GM18519 (cell line): ENCODE data around the gene DCUN1D2.
A peak's percentile ranks its signal among the peaks of the same experiment; 100 is the strongest.
"Not testable (repeated sequence)": the region's sequence is repeated elsewhere in the genome, so short reads cannot be mapped to it uniquely, and the experiment has no call there.

Experiments
- ATAC-seq: cut with Tn5 transposase; IDR thresholded peaks from one replicate; pipeline ENCODE4 v1.9.1; 2021; ENCODE audit warnings: mild to moderate bottlenecking, moderate library complexity; ENCODE audit not compliant: unreplicated experiment, low FRiP score

DCUN1D2 gene

GRCh38 chr13:113490496-113491417 is at the start of gene DCUN1D2:
Gene DCUN1D2 (minus strand): TSS chr13:113490711. CDS start chr13:113490669, 42 bp downstream.
- ATAC-seq: peak; percentile 68

GRCh38 chr13:113539822-113540221 is 49.3 kb upstream of the DCUN1D2 start:
- no peak for ATAC-seq

- no peak for ATAC-seq
These were observed 48.7 kb upstream of the DCUN1D2 start for GRCh38 chr13:113539176-113539575.

GRCh38 chr13:113538689-113539058 is 48.2 kb upstream of the DCUN1D2 start:
- no peak for ATAC-seq

GRCh38 chr13:113537909-113538688 is 47.6 kb upstream of the DCUN1D2 start:
- ATAC-seq: no peak

GRCh38 chr13:113537205-113537604 is 46.7 kb upstream of the DCUN1D2 start:
- no peak for ATAC-seq

GRCh38 chr13:113536461-113537110 is 46.1 kb upstream of the DCUN1D2 start:
- ATAC-seq: no peak

- no peak for ATAC-seq
These were observed 44.9 kb upstream of the DCUN1D2 start for GRCh38 chr13:113535381-113535781.

GRCh38 chr13:113534236-113534860 is 43.8 kb upstream of the DCUN1D2 start:
- no peak for ATAC-seq

- ATAC-seq: no peak
These were observed 42.8 kb upstream of the DCUN1D2 start for GRCh38 chr13:113533161-113533840.

GRCh38 chr13:113532156-113532806 is 41.8 kb upstream of the DCUN1D2 start:
- no peak for ATAC-seq

GRCh38 chr13:113531041-113531873 is 40.7 kb upstream of the DCUN1D2 start:
- ATAC-seq: no peak

- no peak for ATAC-seq
These were observed 38.3 kb upstream of the DCUN1D2 start for GRCh38 chr13:113528813-113529180.

GRCh38 chr13:113528101-113528812 is 37.7 kb upstream of the DCUN1D2 start:
- ATAC-seq: no peak

- ATAC-seq: no peak
These were observed 36.9 kb upstream of the DCUN1D2 start for GRCh38 chr13:113527272-113527958.

GRCh38 chr13:113526466-113527220 is 36.1 kb upstream of the DCUN1D2 start:
- no peak for ATAC-seq

- not testable (repeated sequence) for ATAC-seq
These were observed 31.9 kb upstream of the DCUN1D2 start for GRCh38 chr13:113522438-113522837.
